Mesendoderm (in vitro differentiated cells): ENCODE results near the gene UQCR10.

Experiments used
- DNase-seq: peaks from one replicate; pipeline ENCODE4 v3.0.0; 2013
- H2AK5ac ChIP-seq: 2 replicates; pipeline ENCODE4 v1.6.1; 2013; ENCODE audit warnings: low read length, inconsistent platforms
- H2BK120ac ChIP-seq: 2 replicates; pipeline ENCODE4 v1.6.1; 2013; ENCODE audit warnings: low read depth, mild to moderate bottlenecking, low read length, moderate library complexity, mixed read lengths
- H2BK15ac ChIP-seq: replicated peaks from 2 replicates; pipeline ENCODE4 v1.6.1; 2013; ENCODE audit warnings: low read depth, mild to moderate bottlenecking, moderate library complexity
- H2BK5ac ChIP-seq: 2 replicates; pipeline ENCODE4 v1.6.1; 2013; ENCODE audit warnings: low read length, inconsistent platforms
- H3K18ac ChIP-seq: 2 replicates; pipeline ENCODE4 v1.6.1; 2013; ENCODE audit warnings: mild to moderate bottlenecking, low read length, mixed read lengths
- H3K23ac ChIP-seq: one replicate; pipeline ENCODE4 v1.6.1; 2013; ENCODE audit warnings: low read length
- H3K27ac ChIP-seq: 2 replicates; pipeline ENCODE4 v1.5.1; 2013; ENCODE audit warnings: low read depth, mild to moderate bottlenecking, inconsistent platforms, low read length, moderate library complexity
- H3K27me3 ChIP-seq: 2 replicates; pipeline ENCODE4 v1.6.1; 2013; ENCODE audit warnings: low read length, control low read depth, mild to moderate bottlenecking, inconsistent platforms; ENCODE audit not compliant: insufficient read depth, poor library complexity
- H3K36me3 ChIP-seq: 2 replicates; pipeline ENCODE4 v1.6.1; 2013; ENCODE audit warnings: low read length, inconsistent platforms; ENCODE audit not compliant: control insufficient read depth, insufficient read depth
- H3K4ac ChIP-seq: one replicate; pipeline ENCODE4 v1.6.1; 2013; ENCODE audit warnings: low read depth, mild to moderate bottlenecking, low read length, moderate library complexity
- H3K4me1 ChIP-seq: 2 replicates; pipeline ENCODE4 v1.6.1; 2013; ENCODE audit warnings: low read depth, low read length, inconsistent platforms; ENCODE audit not compliant: control insufficient read depth
- H3K4me2 ChIP-seq: 2 replicates; pipeline ENCODE4 v1.6.1; 2013; ENCODE audit warnings: low read length
- H3K4me3 ChIP-seq: 2 replicates; pipeline ENCODE4 v1.5.1; 2013; ENCODE audit warnings: mild to moderate bottlenecking, low read length
- H3K56ac ChIP-seq: one replicate; pipeline ENCODE4 v1.6.1; 2013; ENCODE audit warnings: low read length
- H3K79me1 ChIP-seq: 2 replicates; pipeline ENCODE4 v1.6.1; 2013; ENCODE audit warnings: low read length, inconsistent platforms
- H3K79me2 ChIP-seq: 2 replicates; pipeline ENCODE4 v1.6.1; 2013; ENCODE audit warnings: mild to moderate bottlenecking, low read length; ENCODE audit not compliant: control insufficient read depth, insufficient read depth
- H3K9ac ChIP-seq: 2 replicates; pipeline ENCODE4 v1.6.1; 2013; ENCODE audit warnings: low read length, inconsistent platforms
- H4K5ac ChIP-seq: one replicate; pipeline ENCODE4 v1.6.1; 2013; ENCODE audit warnings: low read length
- H4K8ac ChIP-seq: one replicate; pipeline ENCODE4 v1.6.1; 2013; ENCODE audit warnings: low read depth, mild to moderate bottlenecking, control low read depth, low read length, moderate library complexity
- WGBS: extraction: QIAGEN DNeasy Blood & Tissue Kit; methylation state at CpG from one replicate; pipeline ENCODE4 v1.1.7; 2013; ENCODE audit warnings: low lambda C conversion rate, missing lambda C conversion rate; ENCODE audit not compliant: insufficient coverage; ENCODE audit errors: extremely low coverage; 5-methylcytosine and 5-hydroxymethylcytosine counted together

Gene UQCR10

GRCh38 chr22:29793396-29793795, 26.2 kb downstream of the UQCR10 start:
- no peak overlapping the region for H2BK120ac ChIP-seq
- no peak overlapping the region for H3K18ac ChIP-seq
- H2BK15ac ChIP-seq, result no peak overlapping the region
- H3K23ac ChIP-seq, result no peak overlapping the region
- no peak overlapping the region for H2AK5ac ChIP-seq
- no peaks in the 10 kb centered on the region for H3K79me1 ChIP-seq
- WGBS, result no CpG with 5 or more reads among the region's 17 CpGs
- no peak overlapping the region for H3K9ac ChIP-seq
- H3K4me2 ChIP-seq, result no peak overlapping the region
- no peak overlapping the region for H4K5ac ChIP-seq
- H3K4me3 ChIP-seq, result no peak overlapping the region
- no peak overlapping the region for H4K8ac ChIP-seq
- H3K56ac ChIP-seq, result no peak overlapping the region
- peaks cover 10% of the 10 kb centered on the region for H3K36me3 ChIP-seq
- DNase-seq, result no peak
- no peaks in the 10 kb centered on the region for H3K4me1 ChIP-seq
- H2BK5ac ChIP-seq, result no peak overlapping the region
- H3K27ac ChIP-seq, result no peak overlapping the region
- H3K27me3 ChIP-seq, result no peaks in the 10 kb centered on the region
- no peak overlapping the region for H3K4ac ChIP-seq
- no peaks in the 10 kb centered on the region for H3K79me2 ChIP-seq

GRCh38 chr22:29795663-29796062, 28.5 kb downstream of the UQCR10 start:
- H3K79me1 ChIP-seq, result no peaks in the 10 kb centered on the region
- no peak overlapping the region for H2BK5ac ChIP-seq
- H3K4me1 ChIP-seq, result no peaks in the 10 kb centered on the region
- no peak overlapping the region for H3K56ac ChIP-seq
- H3K23ac ChIP-seq, result no peak overlapping the region
- H3K36me3 ChIP-seq, result peaks cover 14% of the 10 kb centered on the region
- no peak overlapping the region for H3K4me3 ChIP-seq
- H3K4me2 ChIP-seq, result no peak overlapping the region
- WGBS, result no CpG with 5 or more reads among the region's 5 CpGs
- H3K18ac ChIP-seq, result no peak overlapping the region
- no peak overlapping the region for H4K8ac ChIP-seq
- H4K5ac ChIP-seq, result no peak overlapping the region
- no peak overlapping the region for H3K27ac ChIP-seq
- H2BK120ac ChIP-seq, result no peak overlapping the region
- H3K9ac ChIP-seq, result no peak overlapping the region
- H3K27me3 ChIP-seq, result no peaks in the 10 kb centered on the region
- H2BK15ac ChIP-seq, result no peak overlapping the region
- no peak overlapping the region for H3K4ac ChIP-seq
- H3K79me2 ChIP-seq, result no peaks in the 10 kb centered on the region
- DNase-seq, result no peak
- H2AK5ac ChIP-seq, result no peak overlapping the region

GRCh38 chr22:29797351-29797750, 30.2 kb downstream of the UQCR10 start:
- H3K18ac ChIP-seq, result no peak overlapping the region
- H4K8ac ChIP-seq, result no peak overlapping the region
- peaks cover 15% of the 10 kb centered on the region for H3K36me3 ChIP-seq
- H2BK15ac ChIP-seq, result no peak overlapping the region
- no peak overlapping the region for H3K23ac ChIP-seq
- peaks cover 2% of the 10 kb centered on the region for H3K4me1 ChIP-seq
- no peaks in the 10 kb centered on the region for H3K79me1 ChIP-seq
- H3K9ac ChIP-seq, result no peak overlapping the region
- H3K56ac ChIP-seq, result no peak overlapping the region
- H2BK120ac ChIP-seq, result no peak overlapping the region
- no peak overlapping the region for H3K4ac ChIP-seq
- H3K4me2 ChIP-seq, result no peak overlapping the region
- H4K5ac ChIP-seq, result no peak overlapping the region
- WGBS, result no CpG with 5 or more reads among the region's 3 CpGs
- no peak overlapping the region for H2AK5ac ChIP-seq
- no peak overlapping the region for H3K27ac ChIP-seq
- H2BK5ac ChIP-seq, result no peak overlapping the region
- H3K4me3 ChIP-seq, result no peak overlapping the region
- H3K79me2 ChIP-seq, result no peaks in the 10 kb centered on the region
- H3K27me3 ChIP-seq, result no peaks in the 10 kb centered on the region
- no peak for DNase-seq

- Histone ChIP-seq H2BK120ac (no peak overlapping the region), H2BK5ac (no peak overlapping the region), H2AK5ac (no peak overlapping the region), H3K4ac (no peak overlapping the region), H3K9ac (no peak overlapping the region), H4K8ac (no peak overlapping the region), H3K4me2 (no peak overlapping the region), H3K56ac (no peak overlapping the region), H4K5ac (no peak overlapping the region), H3K36me3 (peaks cover 15% of the 10 kb centered on the region), H3K4me1 (peaks cover 2% of the 10 kb centered on the region), H2BK15ac (no peak overlapping the region), H3K23ac (no peak overlapping the region), H3K79me1 (no peaks in the 10 kb centered on the region), H3K79me2 (no peaks in the 10 kb centered on the region), H3K4me3 (no peak overlapping the region), H3K18ac (no peak overlapping the region), H3K27me3 (no peaks in the 10 kb centered on the region), H3K27ac (no peak overlapping the region)
- DNase-seq, result no peak
- WGBS, result no CpG with 5 or more reads among the region's 6 CpGs
These were observed 31.1 kb downstream of the UQCR10 start for GRCh38 chr22:29798318-29798717.

- no peak overlapping the region for H3K4me2 ChIP-seq
- H4K8ac ChIP-seq, result no peak overlapping the region
- no peak overlapping the region for H3K9ac ChIP-seq
- H3K4me1 ChIP-seq, result peaks cover 2% of the 10 kb centered on the region
- H3K18ac ChIP-seq, result no peak overlapping the region
- no peak overlapping the region for H3K4me3 ChIP-seq
- H2BK5ac ChIP-seq, result no peak overlapping the region
- H3K36me3 ChIP-seq, result peaks cover 15% of the 10 kb centered on the region
- no peak overlapping the region for H3K23ac ChIP-seq
- H3K79me2 ChIP-seq, result no peaks in the 10 kb centered on the region
- no CpG with 5 or more reads among the region's 2 CpGs for WGBS
- H2BK120ac ChIP-seq, result no peak overlapping the region
- no peak overlapping the region for H3K56ac ChIP-seq
- H3K27me3 ChIP-seq, result no peaks in the 10 kb centered on the region
- no peaks in the 10 kb centered on the region for H3K79me1 ChIP-seq
- H3K27ac ChIP-seq, result no peak overlapping the region
- no peak overlapping the region for H4K5ac ChIP-seq
- no peak overlapping the region for H2BK15ac ChIP-seq
- no peak overlapping the region for H3K4ac ChIP-seq
- no peak overlapping the region for H2AK5ac ChIP-seq
- DNase-seq, result no peak
These were observed 31.6 kb downstream of the UQCR10 start for GRCh38 chr22:29798801-29799200.

GRCh38 chr22:29799217-29799680, 32.1 kb downstream of the UQCR10 start:
- H3K79me1 ChIP-seq, result no peaks in the 10 kb centered on the region
- H3K36me3 ChIP-seq, result peaks cover 15% of the 10 kb centered on the region
- no peak overlapping the region for H3K4ac ChIP-seq
- H3K4me2 ChIP-seq, result no peak overlapping the region
- no peak overlapping the region for H2AK5ac ChIP-seq
- H3K4me3 ChIP-seq, result no peak overlapping the region
- no peak for DNase-seq
- H2BK15ac ChIP-seq, result no peak overlapping the region
- no peak overlapping the region for H3K27ac ChIP-seq
- H4K5ac ChIP-seq, result no peak overlapping the region
- H4K8ac ChIP-seq, result no peak overlapping the region
- H3K79me2 ChIP-seq, result no peaks in the 10 kb centered on the region
- no peaks in the 10 kb centered on the region for H3K27me3 ChIP-seq
- no peak overlapping the region for H3K18ac ChIP-seq
- H3K9ac ChIP-seq, result no peak overlapping the region
- no peak overlapping the region for H2BK5ac ChIP-seq
- no peak overlapping the region for H2BK120ac ChIP-seq
- no CpG with 5 or more reads among the region's 8 CpGs for WGBS
- H3K4me1 ChIP-seq, result peaks cover 2% of the 10 kb centered on the region
- no peak overlapping the region for H3K23ac ChIP-seq
- no peak overlapping the region for H3K56ac ChIP-seq
